Stimulated activated CD4-positive, alpha-beta T cell treated with anti-CD3 and anti-CD28 coated beads, Interleukin-2, amount 100 ng/mL, for 48 hours (primary cell): ENCODE measurements around the gene IQSEC1.

Source experiments
- DNase-seq, 2 donors: peaks; one replicate each; pipeline ENCODE4 v3.0.0-alpha.2; 2020

The IQSEC1 gene

GRCh38 chr3:12995389-12996180 lies 77.6 kb downstream of the IQSEC1 start:
- DNase-seq = no peak

- peak; percentile 85 to 91 for DNase-seq
Observed at GRCh38 chr3:12994607-12995388, 78.4 kb downstream of the IQSEC1 start.

- no peak for DNase-seq
Observed at GRCh38 chr3:12994357-12994606, 78.9 kb downstream of the IQSEC1 start.

- no peak for DNase-seq
Observed at GRCh38 chr3:12993517-12994356, 79.5 kb downstream of the IQSEC1 start.

- DNase-seq = no peak
Observed at GRCh38 chr3:12992629-12993516, 80.4 kb downstream of the IQSEC1 start.

GRCh38 chr3:12991861-12992281 lies 81.4 kb downstream of the IQSEC1 start:
- no peak for DNase-seq

- no peak for DNase-seq
Observed at GRCh38 chr3:12991481-12991837, 81.8 kb downstream of the IQSEC1 start.

- no peak for DNase-seq
Observed at GRCh38 chr3:12990781-12991480, 82.3 kb downstream of the IQSEC1 start.

GRCh38 chr3:12990306-12990705 lies 82.9 kb downstream of the IQSEC1 start:
- no peak for DNase-seq

GRCh38 chr3:12988728-12989454 lies 84.3 kb downstream of the IQSEC1 start:
- no peak for DNase-seq

- no peak for DNase-seq
Observed at GRCh38 chr3:12987602-12988001, 85.6 kb downstream of the IQSEC1 start.

GRCh38 chr3:12986986-12987385 lies 86.2 kb downstream of the IQSEC1 start:
- no peak for DNase-seq

- no peak for DNase-seq
Observed at GRCh38 chr3:12986521-12986920, 86.7 kb downstream of the IQSEC1 start.

GRCh38 chr3:12986031-12986430 lies 87.2 kb downstream of the IQSEC1 start:
- DNase-seq = no peak

- no peak for DNase-seq
Observed at GRCh38 chr3:12985148-12985547, 88.1 kb downstream of the IQSEC1 start.

GRCh38 chr3:12984023-12984823 lies 89.0 kb downstream of the IQSEC1 start:
- DNase-seq = peak; percentile 58 to 63

- DNase-seq = no peak
Observed at GRCh38 chr3:12983319-12983718, 89.9 kb downstream of the IQSEC1 start.

GRCh38 chr3:12982619-12983101 lies 90.6 kb downstream of the IQSEC1 start:
- DNase-seq = no peak

GRCh38 chr3:12981306-12982275 lies 91.6 kb downstream of the IQSEC1 start:
- DNase-seq = no peak
